Adrenal gland (tissue), 5 donors: Measurements from ENCODE around the gene RASAL1.

Experiments
- CTCF ChIP-seq, 6 experiments: fragments of 450-650 bp in 4 of 6; fragments of 200-600 bp in 2 of 6; sonication (generic) in 1 of 6; IDR thresholded peaks; 1 replicate in 5 of 6; 2 replicates in 1 of 6; pipeline versions ENCODE4 v1.5.1 to v1.8.0; 2016 to 2021; ENCODE audit warnings: antibody characterized with exemption in 6 of 6, mild to moderate bottlenecking in 2 of 6, moderate library complexity in 1 of 6
- POLR2A ChIP-seq, 2 donors: fragments of 450-650 bp; IDR thresholded peaks; one replicate each; pipeline ENCODE4 v1.6.1; 2017; ENCODE audit warnings: antibody characterized with exemption in 2 of 2, mild to moderate bottlenecking in 2 of 2, moderate library complexity in 1 of 2
- donor health status: DM: no; HTN: no; CAD: no.

GRCh38 chr12:113101751-113102150 lies 33.8 kb downstream of the RASAL1 start:
- TF ChIP-seq POLR2A (IDR thresholded peaks at IDR 0.05) (no peak), CTCF (IDR thresholded peaks at IDR 0.05) (no peak)
